Stimulated activated CD4-positive, alpha-beta T cell treated with anti-CD3 and anti-CD28 coated beads, Interleukin-4, amount 100 ng/mL, for 4 hours (primary cell): ENCODE data around the gene EPN2.
"Not testable (repeated sequence)": the region's sequence is repeated elsewhere in the genome, so short reads cannot be mapped to it uniquely, and the experiment has no call there.

Experiments
- DNase-seq, 2 experiments: peaks; one replicate each; pipeline ENCODE4 v3.0.0-alpha.2; 2020

The EPN2 gene

GRCh38 chr17:19269641-19270040 is 32.5 kb downstream of the EPN2 start:
- no peak for DNase-seq

- DNase-seq: no peak
Measured at GRCh38 chr17:19270347-19270703, 33.2 kb downstream of the EPN2 start.

DNA sequence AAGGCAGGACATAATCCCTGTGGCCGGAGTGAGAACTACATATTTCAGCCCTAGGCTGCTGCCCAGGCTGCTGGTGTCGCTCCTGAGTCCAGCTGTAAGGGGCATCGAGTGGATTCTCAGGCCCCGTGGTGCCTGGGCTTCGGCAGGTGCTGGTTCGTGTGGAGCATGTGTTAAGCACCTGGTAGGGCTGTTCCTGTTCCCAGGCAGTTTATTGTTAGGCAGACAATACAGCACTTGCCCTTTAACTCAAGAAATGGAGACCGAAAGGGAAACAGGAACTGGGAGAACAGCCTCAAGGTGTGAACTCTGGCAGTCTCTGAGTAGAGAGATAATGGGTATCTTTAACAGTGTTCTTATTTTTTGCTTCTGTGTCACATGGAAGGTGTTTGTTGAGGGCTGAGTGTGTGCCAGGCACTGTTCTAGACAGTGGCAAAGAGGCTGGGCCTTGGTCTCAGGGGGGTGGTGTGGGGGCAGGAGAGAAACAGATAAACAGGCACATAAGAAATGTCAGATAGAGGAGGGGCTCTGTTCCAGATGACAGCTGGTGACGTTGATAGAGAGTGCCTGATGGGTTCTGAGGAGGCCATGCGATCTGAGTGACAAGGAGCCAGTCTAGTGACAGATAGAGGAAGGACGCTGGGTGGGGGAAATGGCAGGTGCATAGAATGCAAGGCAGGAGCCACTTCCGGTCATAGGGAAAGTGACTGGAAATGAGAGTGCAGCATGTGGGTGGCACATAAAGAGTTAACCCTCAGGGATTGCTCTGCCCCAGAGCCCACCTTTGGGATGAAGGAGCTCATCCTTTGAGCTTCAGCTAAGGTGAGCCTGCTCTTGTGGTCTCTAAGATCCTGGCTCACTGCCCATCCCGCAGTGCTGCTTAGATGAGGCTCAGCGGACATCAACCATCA is 33.8 kb downstream of the EPN2 start:
- no peak for DNase-seq

- DNase-seq: no peak
Measured at GRCh38 chr17:19271780-19272357, 34.7 kb downstream of the EPN2 start.

GRCh38 chr17:19273731-19274130 is 36.6 kb downstream of the EPN2 start:
- DNase-seq: no peak

DNA sequence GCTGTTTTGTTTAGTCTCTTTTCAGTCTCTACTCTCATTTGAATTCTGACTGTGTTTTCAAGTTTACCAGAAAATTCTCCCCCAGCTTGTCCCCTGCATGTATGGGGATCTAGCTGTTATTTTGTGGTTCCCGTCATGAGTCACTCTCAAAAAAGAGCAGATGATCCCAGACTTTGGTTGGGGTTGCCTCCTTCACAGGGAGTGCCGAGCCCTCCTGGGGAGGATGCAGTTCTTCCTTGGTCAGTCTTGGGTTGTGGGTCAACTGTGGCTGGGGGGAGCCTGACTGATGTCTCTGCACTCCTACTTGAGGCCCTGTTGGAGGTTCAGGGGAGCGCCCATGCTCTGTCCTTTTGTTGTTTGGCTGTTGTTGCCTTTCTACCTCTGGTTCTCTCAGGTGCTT is 37.7 kb downstream of the EPN2 start:
- no peak for DNase-seq

DNA sequence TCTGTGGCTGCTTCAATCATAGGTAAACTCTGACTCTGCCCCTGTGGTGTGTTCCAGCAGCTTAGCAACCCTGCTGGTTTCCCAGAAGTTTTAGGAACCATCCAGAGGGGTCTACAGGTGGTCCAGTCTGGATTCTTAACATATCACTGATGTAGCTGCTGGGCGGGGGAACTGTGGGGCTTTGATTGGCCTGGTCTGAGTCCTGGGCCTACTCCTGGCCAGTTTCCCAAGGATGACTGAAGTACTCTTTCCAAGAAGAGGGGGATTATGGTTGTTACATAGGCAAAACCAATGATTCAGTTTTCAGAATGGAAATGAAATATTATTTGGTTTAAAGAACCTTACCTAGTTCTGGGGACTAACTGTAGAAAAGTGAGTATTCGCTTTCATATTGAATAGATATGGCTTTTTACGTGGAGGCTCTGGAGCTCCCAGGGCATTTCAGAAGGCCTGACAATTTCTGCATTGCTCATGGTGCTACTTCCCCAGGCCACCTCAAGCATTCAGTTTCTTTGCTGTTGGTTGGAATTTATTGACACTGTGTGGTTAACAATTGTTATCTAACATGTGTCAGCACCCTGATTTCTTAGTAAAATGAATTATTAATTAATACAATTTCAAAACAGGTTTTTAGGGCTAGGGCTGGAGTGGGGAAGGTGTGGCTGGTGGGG is 38.4 kb downstream of the EPN2 start:
- no peak for DNase-seq

DNA sequence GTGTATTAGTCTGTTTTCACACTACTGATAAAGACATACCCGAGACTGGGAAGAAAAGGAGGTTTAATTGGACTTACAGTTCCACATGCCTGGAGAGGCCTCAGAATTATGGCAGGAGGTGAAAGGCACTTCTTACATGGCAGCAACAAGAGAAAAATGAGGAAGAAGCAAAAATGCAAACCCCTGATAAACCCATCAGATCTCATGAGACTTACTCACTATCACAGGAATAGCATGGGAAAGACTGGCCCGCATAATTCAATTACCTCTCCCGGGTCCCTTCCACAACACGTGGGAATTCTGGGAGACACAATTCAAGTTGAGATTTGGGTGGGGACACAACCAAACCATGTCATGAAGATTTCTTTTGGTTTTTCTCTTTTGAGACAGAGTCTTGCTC is 41.1 kb downstream of the EPN2 start:
- not testable (repeated sequence) for DNase-seq

DNA sequence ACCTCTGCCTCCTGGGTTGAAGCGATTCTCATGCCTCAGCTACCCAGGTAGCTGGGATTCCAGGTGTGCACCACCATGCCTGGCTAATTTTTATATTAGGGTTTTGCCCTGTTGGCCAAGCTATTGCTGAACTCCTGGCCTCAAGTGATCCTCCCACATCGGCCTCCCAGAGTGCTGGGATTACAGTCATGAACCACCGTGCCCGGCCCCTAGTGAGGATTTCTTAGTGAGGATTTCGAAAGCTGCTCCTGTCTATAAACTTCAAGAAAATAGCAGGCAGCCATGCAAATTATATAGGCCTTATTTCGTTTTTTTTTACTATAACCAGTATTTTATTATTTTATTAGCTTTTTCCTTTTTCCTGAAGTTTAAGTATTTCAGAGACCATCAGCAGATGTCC is 41.6 kb downstream of the EPN2 start:
- DNase-seq: no peak

- no peak for DNase-seq
Measured at GRCh38 chr17:19281161-19281560, 44.0 kb downstream of the EPN2 start.

GRCh38 chr17:19284005-19284959 is 47.1 kb downstream of the EPN2 start:
- DNase-seq: no peak

- DNase-seq: no peak
Measured at GRCh38 chr17:19285213-19285900, 48.2 kb downstream of the EPN2 start.

- DNase-seq: no peak
Measured at GRCh38 chr17:19286751-19287341, 49.7 kb downstream of the EPN2 start.

GRCh38 chr17:19287651-19288050 is 50.5 kb downstream of the EPN2 start:
- no peak for DNase-seq

GRCh38 chr17:19288453-19288852 is 51.3 kb downstream of the EPN2 start:
- DNase-seq: no peak

DNA sequence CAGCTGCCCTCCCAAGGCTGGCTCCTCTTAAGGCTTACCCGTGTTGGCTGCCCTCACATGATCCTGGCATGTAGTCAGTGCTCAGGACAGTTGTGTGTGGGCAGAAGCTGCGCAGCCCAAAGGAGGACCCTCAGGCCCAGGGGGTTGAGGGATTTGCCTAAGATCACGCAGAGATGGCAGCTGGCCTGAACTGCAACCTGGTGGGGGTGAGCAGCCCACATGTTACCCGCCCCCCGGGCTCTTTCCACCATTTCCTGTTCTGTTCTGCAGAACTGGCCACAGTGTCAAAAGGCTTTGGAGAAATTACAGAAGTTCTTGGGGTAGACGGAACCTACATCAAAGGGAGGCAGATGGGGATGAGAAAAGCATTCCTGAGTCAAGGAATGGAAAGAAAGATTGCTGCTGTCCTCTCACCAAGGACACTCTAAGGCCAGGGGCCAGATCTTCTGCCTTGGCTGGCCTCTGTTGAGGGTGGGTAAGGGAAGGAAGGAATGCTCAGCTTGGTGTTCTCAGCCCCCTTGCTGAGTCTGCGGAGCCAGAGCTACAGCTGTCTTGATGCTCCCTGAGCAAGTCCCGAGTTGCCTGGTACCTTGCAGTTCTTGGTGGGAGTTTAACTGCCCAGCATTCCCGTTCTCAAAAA is 53.0 kb downstream of the EPN2 start:
- no peak for DNase-seq

- DNase-seq: no peak
Measured at GRCh38 chr17:19291646-19292376, 54.6 kb downstream of the EPN2 start.

DNA sequence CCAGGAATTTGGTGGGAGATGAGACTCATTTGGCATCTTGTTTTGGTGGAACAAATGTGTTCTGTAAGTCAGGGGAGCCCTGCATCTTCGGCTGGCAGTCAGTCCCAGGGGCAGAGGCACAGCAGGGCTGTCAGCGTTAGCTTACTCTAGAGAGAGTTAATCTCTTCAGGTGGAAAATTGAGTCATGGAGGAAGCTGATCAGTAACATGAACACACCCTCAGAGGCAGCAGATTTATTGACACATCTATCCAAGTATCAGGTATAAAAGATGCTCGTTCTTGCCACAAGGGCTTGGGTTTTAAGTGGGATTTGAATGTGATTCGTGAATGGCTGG is 55.2 kb downstream of the EPN2 start:
- no peak for DNase-seq

DNA sequence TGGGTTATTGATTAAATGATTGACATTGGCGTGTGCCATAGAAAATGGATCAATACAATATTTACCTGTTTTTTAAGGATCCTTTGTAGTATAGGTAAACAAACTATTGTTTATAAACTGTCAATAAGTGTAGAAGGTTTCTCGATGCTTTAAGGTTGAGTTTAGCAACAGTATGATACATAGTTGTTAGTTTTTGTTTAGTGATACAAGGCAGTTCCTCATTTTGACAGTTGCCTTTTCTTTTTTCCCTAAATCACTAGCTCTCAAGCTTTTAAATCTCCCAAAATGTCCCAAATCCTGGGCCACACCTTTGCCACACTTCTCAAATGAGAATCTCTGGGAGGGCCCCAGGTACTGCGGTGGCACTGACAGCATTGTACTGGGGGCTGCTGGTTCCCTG is 57.3 kb downstream of the EPN2 start:
- no peak for DNase-seq

DNA sequence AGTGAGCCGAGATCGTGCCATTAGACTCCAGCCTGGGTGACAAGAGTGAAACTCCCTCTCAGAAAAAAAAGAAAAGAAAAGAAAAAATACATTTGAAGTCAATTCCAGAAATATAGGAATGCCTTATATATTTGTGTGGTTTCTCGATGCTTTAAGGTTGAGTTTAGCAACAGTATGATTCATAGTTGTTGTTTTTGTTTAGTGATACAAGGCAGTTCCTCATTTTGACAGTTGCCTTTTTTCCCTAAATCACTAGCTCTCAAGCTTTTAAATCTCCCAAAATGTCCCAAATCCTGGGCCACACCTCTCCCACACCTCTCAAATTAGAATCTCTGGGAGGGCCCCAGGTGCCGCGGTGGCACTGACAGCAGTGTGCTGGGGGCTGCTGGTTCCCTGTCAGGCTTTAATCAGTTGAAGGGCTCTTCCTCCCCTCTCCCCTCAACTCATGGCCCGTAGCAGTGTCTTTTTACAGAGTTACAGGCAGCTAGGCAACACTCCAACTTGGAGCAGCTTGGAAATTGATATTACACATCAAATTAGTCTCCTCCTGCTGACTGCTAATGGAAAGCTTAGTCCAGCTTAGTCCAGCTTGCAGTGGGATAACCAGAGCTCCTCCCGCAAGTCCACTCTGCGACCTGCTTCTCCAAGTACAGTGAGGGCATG is 58.4 kb downstream of the EPN2 start:
- no peak for DNase-seq
